GM21717 (cell line): ENCODE data around the gene ACADS.

Experiments
- ATAC-seq: cut with Tn5 transposase; IDR thresholded peaks from one replicate; pipeline ENCODE4 v1.9.1; 2021; ENCODE audit warnings: mild to moderate bottlenecking, moderate library complexity; ENCODE audit not compliant: unreplicated experiment

Gene ACADS, protein sequence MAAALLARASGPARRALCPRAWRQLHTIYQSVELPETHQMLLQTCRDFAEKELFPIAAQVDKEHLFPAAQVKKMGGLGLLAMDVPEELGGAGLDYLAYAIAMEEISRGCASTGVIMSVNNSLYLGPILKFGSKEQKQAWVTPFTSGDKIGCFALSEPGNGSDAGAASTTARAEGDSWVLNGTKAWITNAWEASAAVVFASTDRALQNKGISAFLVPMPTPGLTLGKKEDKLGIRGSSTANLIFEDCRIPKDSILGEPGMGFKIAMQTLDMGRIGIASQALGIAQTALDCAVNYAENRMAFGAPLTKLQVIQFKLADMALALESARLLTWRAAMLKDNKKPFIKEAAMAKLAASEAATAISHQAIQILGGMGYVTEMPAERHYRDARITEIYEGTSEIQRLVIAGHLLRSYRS

DNA sequence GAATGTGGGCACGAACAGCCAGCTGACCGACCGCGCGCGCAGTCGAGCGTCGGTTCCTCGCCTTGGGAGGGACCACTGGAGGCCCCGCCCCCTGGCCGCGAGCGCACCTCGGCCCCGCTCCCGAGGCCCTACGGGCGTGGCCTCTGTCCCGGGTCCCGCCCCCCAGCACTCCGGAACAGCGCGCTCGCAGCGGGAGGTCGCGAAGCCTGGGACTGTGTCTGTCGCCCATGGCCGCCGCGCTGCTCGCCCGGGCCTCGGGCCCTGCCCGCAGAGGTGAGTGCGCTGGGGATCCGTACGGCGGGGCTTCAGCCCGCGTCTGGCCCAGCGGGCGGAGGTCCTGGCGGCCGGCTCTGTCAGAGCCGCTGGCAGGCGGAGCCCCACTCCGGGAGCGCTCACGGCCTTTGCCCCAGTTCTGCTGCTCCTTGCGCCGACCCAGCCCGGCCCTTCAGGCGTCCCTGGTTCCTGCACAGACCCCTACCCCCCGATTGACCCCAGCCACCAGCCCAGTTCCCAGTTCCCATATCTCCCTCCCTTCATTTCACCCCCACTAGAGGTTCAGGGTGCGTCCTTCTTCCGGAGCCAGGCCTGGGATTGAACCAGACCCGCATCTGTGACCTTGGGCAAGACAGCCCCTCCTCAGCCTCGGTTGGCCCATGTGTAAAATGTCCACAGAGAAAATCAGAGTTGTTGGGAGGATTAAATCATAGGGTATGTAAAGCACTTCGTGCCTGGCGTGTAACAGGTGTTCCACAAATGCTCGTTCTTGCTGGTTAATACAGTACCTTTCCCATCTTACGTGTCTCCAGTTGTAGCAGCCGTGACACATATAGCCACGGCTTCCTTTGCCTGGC, at the start of gene ACADS:
Gene ACADS, plus strand, starts transcription at position 168 of the 851 bp plus-strand sequence. Its CDS starts 60 bp downstream, at position 228.
- ATAC-seq: peak; percentile 89

DNA sequence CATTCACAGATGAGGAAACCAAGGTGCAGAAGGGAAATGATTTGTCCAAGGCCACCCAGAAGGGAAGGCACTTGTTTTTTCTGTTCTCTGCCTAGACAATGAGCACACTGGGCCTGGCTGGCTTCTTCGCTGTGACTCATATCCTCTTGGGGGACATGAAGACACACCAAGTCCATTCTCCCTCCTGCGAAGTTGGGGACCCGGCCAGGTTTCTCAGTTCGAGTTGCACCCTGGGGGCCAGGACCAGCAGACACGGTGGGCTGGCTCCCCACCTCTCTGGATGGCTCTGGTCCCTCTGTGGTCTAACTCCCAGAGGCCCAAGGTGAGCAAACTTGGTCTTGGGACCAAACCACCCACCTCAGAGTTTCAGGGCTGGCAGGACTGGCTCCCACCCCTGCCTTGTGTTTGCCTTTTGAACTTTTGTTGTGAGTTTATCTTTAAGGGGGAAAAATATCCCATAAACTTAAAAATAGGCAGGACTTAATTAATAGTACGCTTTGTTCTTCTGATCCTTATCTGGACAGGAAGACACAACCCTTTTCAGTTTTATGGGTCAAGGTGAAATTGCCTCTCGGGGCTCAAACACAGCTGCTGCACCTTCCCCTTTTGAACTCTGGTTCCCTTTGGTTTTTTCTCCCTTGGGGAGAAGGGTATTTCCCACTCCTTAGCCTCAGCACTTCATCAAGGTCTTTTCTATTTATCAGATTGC, 47.7 kb upstream of the ACADS start:
- no peak for ATAC-seq

DNA sequence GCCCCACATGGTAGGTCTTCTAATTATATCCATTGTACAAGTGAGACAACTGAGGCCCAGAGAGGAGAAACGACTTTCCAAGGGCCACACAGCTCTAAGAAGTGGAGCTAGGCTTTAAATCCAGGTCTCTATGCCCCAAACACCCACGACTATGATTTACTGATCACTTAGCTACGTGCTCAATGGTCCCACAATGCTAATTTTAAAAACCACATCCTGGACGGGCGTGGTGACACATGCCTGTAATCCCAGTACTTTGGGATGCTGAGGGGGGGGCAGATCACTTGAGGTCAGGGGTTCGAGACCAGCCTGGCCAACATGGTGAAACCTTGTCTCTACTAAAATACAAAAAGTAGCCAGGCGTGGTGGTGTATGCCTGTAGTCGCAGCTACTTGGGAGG, 47.1 kb upstream of the ACADS start:
- no peak for ATAC-seq

DNA sequence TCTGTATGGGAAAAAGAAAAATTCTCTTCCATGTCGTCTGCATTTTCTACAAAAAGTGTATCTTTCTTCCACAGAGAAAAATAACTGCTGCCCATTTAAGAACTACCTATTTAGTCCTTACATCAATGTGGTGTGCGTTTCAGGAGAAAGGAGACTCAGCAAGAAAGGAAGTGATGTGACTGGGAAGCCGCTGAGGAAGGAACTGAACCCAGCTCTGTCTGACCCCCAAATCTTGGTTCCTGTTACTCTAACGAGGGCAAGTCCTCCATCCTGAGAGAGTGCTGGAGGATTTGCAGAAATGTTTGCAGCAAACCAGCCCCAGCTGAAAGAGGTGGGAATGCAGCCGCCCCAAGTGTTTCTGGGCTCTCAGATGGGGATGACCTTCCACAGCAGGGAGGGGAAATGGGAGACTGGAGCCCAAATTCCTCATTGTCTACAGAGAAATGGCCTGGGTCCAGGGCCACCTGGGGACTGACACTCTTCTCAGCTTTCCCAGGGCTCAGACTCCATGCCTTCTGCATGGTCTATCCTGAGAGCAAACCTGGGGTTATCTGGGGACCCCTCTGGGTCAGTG, 45.4 kb upstream of the ACADS start:
- no peak for ATAC-seq

DNA sequence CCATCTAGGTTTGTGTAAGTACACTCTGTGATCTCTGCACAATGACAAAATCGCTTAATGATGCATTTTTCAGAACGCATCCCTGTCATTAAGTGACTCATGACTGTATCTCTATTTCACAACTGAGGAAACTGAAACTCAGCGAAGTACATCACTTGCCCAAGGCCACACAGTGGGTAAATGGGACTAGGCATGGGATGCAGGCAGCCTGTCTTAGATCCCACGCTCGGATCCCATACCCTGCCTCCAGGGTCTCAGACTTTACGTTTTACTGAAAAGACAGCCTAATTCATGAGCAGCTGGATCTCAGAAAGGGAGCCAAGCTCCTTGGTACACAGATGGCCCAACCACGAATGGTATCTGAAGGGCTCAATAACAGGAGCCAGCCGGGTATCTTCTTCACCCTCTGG, 41.1 kb upstream of the ACADS start:
- ATAC-seq: no peak

DNA sequence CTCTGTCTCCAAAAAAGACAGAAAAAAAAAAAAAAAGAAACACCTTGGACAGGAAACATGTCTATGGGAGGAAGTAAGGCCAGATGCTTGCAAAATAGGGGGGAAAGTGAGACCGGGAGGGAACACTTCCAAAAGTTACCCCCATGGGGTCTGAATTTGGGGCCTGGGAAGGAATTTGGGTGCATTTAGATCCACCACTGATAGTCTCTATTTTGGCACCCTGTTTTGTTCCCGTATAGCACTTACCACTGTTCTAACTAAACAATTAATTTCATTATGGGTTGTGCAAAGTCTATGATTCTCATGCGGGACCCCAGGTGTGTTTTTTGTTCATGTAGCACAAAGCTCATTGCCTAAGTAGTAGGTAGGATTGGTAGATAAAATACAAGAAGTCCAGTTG, 40.1 kb upstream of the ACADS start:
- ATAC-seq: no peak

DNA sequence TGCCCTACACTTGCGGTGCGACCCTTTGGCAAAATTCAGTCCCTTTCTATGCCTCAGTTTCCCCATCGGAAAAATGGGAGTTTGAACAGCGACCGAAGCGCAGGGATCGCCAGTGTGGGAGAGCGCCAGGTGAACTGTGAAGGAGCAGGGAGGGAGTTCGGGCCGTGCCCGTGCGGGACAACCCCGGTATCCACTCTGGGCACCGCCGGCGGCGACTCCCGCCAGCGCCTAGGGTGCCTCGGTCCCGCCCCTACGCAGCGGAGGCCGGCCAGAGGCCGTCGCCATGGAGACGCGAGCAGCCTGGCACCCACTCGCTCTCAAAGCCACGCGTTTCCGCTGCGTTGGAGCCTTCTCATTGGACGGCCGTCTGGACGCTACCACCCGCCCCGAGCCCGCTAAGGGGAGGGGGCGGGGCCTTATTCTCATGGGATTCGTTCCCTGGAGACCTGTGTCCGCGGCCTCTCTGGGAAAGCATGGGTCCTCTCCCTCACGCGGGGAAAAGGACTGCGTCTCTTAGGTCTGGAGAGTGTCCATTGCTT, 39.4 kb upstream of the ACADS start:
- ATAC-seq: peak; percentile 65

DNA sequence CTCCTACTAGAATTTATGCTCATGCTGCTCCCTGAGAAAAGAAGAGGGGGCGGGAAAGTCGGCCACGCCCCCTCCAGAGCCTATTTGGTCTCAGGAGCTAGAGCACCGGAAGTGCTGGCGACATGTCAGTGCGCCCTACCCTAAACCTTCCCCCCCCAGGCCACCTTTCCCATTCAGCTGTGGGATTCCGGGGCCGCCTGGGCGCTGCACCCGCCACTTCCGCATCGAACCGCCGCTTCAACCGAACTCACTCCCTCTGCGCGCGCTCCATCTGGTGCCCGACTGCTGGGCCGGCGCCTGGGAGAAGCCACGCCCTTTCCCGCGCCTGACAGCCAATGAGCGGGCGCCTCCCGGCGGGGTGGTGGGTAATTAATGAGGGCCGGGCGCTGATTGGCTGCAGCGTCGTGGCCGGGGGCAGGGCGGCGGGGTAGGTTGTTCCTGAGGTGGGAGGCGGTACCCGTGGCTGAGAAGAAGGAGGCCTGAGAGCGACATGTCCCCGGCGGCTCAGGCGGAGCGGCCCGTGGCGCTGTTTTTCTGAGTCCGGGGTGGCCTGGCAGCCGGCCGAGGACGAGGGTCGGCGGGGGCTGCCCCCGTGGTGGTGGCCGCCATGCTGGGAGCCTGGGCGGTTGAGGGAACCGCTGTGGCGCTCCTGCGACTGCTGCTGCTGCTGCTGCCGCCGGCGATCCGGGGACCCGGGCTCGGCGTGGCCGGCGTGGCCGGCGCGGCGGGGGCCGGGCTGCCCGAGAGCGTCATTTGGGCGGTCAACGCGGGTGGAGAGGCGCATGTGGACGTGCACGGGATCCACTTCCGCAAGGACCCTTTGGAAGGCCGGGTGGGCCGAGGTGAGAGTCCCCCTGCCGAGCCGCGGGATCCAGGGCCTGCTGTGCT, 38.7 kb upstream of the ACADS start, which contains the start of gene MLEC:
Gene MLEC, plus strand, starts transcription at position 460 of the 888 bp plus-strand sequence. Its CDS starts 148 bp downstream, at position 608.
- ATAC-seq: peak; percentile 67

DNA sequence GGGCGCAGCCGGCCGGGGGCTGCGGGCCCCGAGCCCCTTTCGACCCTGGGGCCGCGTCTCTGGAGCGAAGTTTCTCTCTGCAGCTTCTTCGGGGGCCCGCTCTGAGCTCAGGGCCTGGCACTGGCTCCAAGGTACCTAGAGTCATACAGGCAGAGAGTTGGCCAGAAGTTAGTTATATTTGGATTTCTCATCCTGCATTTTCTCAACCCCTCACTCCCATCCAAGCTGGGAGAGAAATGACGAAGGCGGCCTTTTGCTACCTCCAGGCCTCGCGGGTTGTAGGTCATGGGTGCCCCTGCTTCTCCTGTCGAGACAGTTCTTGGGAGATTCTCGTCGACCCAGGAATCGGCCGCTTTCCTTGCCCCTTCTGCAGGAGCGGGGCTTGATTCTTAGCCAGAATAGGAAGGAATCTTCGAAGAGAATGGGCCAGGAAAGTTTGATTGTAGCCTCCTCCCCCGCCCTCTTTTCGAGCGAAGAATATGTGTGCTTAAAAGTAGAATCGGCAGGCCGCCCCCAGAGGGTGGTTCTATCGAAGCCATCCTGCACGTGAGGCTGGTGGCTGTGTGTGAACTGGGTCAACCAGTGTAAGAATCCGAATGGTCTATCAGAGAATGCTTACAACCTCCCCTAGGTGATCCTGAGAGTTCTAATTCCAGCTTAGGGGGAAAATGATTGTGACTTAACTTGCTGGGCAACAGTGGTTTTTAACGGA, 37.9 kb upstream of the ACADS start:
- ATAC-seq: no peak

DNA sequence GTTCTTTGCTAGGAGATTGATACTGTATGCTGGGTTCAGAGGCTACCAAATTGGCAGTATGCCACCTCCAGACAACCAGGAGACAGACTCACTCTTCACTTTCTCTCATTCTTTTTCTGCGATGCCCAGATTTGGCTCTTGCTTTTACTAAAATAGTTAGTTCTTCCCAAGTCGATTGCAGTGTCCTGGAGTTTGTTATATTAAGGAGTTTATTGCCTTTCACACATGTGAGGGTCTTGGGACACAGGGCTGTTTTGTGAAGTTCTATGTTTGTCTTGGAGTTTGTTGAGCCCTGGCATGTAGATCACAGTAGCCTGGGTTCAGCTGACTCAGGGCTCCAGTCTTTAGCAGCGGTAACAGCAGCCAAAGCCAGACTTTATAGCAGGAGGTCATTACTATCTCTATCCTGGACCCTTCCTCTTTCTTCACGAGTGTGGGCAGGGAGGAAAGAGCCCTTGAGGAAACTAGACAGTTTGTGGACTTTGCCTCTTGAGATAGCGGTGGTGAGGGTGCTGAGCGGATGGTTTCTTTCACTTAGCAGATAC, 37.0 kb upstream of the ACADS start:
- ATAC-seq: no peak

DNA sequence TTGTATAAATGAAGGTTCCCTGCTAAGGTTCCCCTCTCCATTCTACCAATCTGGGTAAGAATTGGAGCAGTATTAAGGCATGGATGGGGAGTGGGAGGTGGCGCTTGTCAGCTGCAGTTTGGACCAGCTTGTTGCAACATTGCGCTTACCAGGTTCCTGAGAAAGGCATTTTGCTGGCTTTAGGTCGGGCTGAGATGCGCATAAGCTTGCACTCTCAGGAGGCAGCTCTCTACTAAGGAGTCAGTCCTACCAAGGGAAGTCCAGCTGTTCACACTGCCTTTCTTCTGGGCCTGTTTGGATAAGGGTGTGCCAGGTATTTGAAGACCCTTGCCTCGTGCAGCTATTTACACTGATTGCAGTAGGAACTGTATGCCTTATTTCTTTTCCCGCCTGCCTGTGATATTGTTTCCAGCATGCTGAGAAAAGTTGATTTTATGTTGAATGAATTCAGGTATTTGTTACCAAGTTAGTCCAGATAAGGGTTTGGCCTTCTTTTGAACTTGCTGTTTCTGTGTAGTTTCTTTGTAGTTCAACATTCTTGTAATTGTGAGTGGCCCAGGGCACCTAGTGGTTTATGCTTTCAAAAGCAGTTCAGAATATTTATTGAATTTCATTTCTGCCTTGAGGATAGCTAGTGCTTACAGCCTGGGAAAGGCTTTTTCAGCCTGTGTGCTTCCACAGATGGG, 36.1 kb upstream of the ACADS start:
- no peak for ATAC-seq

DNA sequence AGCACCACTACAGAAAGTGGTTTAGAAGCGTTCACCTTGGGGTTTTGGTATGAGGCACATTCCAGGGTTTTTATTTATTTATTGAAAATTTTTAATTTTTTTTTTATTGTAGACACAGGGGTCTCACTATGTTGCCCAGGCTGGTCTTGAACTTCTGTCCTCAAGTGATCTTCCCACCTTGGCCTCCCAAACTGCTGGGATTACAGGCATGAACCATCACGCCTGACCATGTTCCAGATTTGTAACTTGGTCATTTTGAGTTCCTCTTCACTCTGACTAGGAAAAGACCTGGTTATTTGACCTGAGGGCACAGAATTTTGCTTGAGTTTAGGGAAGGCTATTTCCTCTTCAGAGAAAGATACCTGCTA, 35.6 kb upstream of the ACADS start:
- no peak for ATAC-seq

DNA sequence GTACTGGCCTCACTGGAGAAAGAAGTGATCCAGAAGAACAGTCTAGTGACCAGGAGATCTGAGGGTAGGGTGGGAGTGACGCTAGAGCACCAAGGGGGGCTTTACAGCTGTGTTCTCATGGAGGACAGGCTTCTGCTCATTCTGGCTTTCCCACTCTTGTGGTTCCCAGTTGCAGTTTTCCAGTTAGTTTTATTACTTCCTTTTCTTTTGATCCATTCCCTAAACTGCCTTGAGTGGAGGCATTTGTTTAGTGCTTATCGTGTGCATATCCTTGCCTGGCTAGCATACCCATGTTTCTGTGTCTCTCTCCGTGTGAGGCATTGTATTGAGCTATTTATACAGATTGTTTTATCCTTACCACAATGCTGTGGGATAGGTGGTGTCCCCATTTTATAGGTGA, 34.6 kb upstream of the ACADS start:
- no peak for ATAC-seq

DNA sequence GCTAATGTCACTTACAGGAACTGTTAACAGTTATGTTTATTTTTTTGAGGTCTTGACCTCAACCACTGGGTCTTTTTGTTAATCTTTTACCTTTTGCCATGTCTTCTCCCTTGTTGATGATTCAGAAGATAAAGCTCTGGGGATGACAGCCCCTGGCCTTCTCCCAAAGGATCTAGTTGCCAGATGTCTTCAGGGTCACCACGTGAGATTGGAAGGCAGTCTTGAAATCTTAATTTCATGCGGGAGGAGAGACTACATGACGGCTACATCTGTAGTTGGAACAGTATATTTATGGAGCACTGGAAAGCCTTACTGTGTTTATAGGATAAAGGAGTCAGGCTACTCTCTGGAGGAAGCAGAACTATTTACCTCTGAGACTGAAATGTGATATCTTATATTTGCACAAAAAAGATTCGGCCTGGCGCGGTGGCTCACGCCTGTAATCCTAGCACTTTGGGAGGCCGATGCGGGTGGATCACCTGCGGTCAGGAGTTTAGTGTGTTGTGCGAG, 33.0 kb upstream of the ACADS start:
- ATAC-seq: no peak

DNA sequence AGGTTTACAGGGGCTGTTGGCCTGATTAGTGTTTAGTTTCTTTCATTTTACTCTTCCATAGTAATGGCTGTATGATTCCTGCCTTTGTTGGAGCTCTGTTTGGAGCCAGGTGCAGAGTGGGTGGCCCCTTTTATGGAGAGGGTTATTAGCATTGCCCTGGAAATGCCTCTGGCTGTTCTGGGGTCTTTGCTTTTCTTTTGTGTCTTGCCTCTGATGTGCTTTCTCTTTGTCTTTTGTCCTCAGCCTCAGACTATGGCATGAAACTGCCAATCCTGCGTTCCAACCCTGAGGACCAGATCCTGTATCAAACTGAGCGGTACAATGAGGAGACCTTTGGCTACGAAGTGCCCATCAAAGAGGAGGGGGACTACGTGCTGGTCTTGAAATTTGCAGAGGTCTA, 31.8 kb upstream of the ACADS start:
- no peak for ATAC-seq

DNA sequence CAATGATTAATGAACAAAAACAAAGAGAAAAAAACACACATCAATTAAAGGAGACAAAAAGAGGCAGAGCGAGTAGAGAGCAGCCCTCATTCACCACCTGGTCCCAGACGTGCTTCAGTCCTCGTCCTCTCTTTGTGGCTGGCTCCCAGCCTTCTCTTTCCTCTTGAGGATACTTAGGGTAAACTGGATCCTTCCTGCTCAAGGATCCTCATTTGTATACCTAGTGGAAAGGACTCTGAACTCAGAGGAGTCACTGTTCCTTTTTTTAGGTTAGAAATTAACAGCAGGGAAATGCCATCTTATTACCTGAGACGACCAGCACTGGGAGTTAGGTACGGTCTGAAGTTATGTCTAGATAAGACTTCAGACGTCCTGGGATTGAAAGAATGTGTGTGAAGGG, 29.0 kb upstream of the ACADS start:
- no peak for ATAC-seq

DNA sequence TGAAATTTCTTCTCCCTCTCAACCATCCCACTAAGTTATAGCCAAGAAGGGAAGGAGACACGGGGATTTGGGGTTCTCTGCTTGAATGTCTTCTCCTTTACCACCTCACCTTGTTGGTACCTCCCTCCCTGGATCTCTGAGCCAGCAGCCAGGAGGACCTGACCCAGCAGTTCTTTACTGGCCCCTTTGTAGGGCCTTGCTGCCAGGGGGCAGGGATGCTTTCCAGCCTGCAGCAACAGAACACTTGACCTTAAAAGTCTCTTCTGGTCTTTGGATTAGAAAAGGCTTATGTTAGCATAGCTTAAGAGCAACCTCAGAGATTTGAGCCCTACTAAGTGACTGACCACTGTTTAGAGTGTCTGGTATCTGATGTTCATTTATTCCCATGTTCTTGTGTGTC, 28.3 kb upstream of the ACADS start:
- no peak for ATAC-seq

DNA sequence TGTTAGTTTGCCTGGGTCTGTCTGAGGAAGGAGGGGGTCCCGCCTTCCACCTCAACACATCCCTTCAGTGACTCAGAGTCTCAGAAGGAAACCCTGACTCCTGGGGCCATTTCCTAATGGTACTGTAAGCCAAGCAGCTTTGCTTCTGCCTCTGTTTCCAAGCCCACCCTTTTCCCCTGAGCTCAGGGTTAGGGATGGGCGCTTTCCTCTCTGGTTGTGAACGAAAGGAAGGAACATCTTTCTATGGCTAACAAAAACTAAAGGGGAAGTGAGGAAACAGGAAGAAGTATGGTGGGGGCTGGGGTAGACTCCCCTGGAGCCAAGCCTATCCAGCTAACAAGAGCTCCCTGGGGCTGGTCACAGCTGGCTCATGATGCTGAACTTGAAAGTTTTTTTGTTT, 27.0 kb upstream of the ACADS start:
- no peak for ATAC-seq
